GM19238 (cell line): Measurements from ENCODE around the gene LTN1.
"Not testable (repeated sequence)": the region's sequence is repeated elsewhere in the genome, so short reads cannot be mapped to it uniquely, and the experiment has no call there.

Experiments
- DNase-seq: peaks from one replicate; pipeline ENCODE4 v3.0.0; 2011; ENCODE audit warnings: low spot score; ENCODE audit not compliant: insufficient read length

LTN1 gene

DNA sequence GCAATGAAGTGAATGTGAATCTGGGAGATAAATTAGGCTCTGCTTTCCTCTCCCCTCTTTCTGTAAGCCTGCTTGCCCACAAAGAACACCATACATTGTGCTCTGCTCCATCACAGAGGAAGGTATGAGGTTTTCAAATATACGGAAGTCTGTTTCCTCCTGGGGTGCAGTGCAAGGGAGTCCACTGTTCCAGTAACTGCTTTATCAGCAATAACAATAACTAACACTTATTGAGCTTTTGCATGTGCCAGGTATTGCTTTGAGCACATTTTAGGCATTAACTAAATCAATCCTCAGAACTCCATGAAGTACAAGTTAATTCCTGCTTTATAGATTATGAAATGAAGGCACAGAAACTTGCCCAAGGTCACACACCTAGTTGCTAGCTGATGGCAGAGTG, 10.0 kb downstream of the LTN1 start:
- DNase-seq, result no peak

DNA sequence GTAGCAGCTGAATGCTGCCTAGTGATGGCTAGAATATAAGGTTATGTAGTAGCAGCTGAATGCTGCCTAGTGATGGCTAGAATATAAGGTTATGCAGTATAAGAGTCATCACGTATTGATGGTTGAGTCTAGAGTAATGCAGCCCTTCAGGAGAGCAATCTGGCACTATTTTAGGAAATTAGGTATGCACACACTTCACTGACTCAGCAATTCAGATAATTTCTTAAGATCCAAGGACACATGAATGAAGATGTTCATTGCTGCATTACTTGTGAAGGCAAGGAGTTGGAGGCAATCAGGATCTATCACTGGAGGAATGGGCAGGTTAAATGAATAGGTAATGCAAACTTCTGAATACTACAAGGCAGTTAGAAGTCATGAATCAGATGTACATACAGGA, 13.6 kb downstream of the LTN1 start:
- no peak for DNase-seq

DNA sequence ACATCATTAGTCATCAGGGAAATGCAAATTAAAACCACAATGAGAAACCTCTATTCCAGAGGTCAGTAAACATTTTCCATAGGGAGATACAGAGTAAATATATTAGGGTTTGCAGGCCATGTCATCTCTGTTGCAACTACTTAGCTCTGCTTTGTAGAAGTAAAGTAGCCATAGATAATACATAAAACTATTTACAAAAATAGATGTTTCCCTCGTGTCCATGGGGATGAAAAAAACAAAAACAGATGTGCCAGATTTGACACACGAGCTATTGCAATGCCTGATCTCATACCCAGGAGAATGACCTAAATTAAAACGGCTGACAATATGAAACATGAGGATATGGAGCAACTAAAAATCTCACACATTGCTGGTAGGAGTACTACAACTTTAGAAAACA, 17.3 kb downstream of the LTN1 start:
- DNase-seq, result no peak

DNA sequence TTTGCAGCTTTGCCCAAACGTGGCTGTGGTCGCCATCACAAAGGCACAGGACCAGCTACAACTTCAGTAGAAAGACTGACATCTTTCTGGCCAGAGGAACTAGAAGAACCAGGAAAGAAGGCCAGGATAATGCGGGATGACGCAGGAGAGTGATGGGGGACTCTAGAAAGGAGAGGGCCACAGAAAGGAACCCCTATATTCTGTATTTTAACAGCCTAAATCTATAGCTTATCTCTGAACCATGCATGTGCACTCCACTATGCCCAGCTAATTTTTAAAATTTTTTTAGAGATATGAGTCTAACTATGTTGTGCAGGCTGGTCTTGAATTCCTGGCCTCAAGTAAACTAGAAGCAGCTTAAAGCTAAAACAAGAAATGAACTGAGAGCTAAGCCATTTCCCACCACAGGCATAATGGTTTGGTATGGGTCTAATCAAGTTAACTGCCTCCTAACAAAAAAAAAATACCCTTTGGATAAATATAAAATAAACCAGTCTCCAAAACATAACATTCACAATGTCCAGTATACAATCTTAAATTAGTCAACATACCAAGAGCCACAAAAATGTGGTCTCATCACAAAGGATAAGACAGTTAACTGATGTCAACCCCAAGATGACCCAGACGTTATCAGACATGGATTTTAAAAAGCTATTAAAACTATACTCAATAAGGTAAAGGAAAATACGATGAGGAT, 18.0 kb downstream of the LTN1 start:
- DNase-seq, result no peak

GRCh38 chr21:28972398-28972797, 20.3 kb downstream of the LTN1 start:
- DNase-seq, result no peak

DNA sequence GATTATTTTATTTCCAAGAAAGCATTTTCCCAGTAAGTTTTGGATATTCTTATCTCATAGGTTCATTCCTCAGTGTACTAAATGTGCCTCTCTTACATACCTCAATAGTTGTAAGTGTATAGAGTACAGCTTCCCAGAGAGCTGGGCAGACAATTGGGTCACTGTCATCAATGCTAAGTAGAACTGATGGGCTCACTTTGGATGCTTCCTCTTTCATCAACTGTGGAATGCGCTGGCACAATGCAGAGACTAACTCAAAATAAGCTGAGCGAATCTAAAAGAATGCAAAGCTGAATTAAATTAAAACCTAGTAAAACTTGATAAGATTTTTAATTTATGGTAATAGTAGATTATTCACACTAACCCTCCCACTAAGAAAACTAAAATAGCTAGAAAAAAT, 21.5 kb downstream of the LTN1 start:
- no peak for DNase-seq

DNA sequence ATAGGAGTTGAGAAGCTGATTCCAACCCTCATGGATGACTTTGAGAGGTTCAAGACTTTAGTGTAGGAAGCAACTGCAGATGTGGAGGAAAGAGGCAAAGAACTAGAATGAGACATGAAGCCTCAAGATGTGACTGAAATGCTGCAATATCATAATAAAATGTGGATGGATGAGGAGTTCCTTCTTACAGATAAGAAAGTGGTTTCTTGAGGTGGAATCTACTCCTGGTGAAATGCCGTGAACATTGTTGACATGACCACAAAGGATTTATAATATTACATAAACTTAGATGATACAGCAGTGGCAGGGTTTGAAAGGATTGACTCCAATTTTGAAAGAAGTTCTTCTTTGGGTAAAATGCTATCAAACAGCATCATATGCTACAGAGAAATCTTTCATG, 28.8 kb downstream of the LTN1 start:
- no peak for DNase-seq

DNA sequence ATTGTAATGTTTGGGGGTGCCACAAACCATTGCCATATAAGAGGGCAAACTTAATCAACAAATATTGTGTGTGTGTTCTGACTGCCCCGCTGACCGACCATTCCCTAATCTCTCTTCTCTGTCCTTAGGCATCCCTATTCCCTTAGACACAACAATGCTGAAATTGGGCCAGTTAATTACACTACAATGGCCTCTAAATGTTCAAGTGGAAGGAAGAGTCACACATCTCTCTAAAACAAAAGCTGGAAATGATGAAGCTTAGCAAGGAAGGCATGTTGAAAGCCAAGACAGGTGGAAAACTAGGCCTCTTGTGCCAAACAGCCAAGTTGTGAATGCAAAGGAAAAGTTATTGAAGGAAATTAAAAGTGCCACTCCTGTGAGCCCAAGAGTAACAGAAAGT, 30.2 kb downstream of the LTN1 start:
- DNase-seq, result no peak

- DNase-seq, result no peak
Measured at GRCh38 chr21:28961927-28962326, 30.8 kb downstream of the LTN1 start.

DNA sequence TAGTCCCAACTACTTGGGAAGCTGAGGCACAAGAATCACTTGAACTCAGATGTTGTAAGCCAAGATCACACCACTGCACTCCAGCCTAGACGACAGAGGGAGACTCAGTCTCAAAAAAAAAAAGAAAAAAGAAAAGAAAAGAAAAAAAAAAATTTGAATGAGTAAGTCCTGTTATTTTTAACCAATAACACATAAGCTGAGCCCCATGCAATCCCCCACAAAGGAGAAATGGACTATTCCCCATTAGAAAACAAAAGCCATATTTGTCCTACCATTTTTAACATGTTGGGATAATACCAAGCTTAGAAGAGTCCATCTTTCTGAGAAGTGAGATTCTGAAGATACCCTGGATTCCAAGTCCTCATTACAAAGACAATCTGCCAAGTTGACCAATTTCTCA, 32.4 kb downstream of the LTN1 start:
- DNase-seq, result no peak

DNA sequence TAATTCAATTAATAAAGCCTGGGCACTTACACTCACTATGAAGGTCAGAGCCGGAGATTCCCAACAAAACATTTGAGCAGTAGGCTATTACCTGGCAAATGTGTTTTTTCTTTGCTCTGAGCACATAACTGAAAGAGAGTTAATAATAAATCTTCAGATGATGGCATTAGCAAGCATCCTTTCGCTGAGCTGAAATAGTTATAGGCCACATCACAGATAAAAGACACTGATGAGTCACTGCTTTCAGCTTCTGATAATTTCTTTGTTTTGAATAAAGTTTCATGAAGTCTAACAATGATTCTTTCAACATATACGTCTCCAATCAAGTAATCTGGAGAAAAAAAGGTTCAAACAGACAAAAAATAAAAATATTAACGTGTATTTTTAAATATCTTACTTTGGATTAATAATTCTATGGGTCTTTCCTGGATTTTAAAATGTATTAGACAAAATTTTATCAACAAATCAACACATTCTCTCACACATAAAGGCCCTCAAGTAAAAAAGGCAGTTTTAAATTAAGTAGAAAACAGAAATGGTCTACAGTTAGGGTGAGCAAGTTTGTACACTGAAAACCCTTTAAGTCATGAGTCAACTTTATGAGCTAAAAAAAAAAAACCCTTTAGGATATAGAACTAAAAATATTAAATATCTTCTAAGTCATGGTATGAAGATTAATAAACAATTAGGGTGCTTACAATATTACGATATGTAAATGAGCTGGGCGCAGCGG, 33.1 kb downstream of the LTN1 start:
- DNase-seq, result no peak

- no peak for DNase-seq
Measured at GRCh38 chr21:28953247-28953646, 39.4 kb downstream of the LTN1 start.

GRCh38 chr21:28952686-28953085, 40.0 kb downstream of the LTN1 start:
- no peak for DNase-seq

GRCh38 chr21:28949318-28949717, 43.4 kb downstream of the LTN1 start:
- DNase-seq, result no peak

DNA sequence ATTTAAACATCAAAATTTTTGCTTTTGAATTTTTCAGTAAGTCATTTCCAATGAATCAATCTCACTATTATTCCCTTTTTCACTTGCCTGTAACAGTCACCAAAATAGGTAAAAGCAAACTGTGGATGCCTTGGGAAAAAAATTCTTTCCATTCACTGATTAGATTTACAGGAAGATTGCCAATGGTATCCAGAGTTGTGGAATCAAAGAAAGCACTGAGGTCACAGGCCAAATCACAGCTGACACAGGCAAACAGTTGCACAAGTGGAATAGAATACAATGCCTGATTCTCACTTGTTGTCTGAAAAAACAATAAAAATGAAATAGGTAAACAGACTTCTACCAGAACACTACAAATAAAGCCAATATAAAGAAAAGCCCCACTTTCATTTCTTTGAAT, 48.4 kb downstream of the LTN1 start:
- no peak for DNase-seq

DNA sequence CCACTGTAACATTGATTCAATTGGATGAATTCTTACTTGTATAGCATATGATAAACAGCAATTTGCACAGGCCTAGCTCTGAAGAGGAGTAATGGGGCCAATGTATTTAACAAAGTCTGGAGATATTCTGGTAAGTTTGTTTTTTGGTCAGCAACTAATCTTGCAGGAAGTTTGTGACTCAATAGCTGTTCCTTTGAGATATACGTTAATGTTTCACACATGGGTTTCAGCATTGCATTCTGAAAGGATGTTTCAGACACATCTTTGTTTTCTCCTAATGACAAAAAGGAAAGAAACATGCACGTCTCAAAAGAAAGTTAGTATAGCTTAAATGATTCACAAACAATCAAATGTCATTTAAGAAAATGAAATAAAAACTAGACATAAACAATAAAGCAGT, 49.0 kb downstream of the LTN1 start:
- DNase-seq, result no peak

DNA sequence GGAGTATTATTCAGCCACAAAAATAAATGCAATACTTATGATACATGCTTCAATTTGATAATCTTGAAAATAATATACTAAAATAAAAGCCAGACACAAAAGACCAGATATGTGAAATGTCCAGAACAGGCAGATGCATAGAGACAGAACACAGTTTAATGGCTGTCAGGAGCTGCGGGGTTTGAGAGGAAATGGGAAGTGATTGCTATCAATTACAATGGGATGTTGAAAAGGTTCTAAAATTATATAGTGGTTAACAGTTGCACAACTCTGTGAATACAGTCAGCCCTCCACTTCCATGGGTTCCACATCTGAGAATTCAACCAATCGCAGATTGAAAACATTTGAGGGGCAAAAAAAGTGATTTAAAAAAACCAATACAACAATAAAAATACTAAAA, 54.0 kb downstream of the LTN1 start:
- no peak for DNase-seq

DNA sequence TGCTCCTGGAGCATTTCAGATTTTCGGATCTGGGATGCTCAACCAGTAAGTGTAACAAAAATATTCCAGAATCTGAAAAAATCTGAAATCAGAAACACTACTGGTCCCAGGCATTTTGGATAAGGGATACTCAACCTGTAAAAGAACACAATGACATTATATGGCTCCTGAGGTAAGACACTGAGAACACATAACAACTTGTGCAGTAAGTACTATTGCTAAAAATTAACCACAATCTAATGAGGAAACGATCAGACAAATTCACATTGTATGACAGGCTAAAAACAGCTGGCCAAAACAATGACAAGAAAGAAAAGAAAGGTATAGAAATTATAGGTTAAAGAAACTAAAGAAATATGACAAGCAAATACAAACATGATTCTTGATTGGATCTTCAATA, 54.9 kb downstream of the LTN1 start:
- no peak for DNase-seq

DNA sequence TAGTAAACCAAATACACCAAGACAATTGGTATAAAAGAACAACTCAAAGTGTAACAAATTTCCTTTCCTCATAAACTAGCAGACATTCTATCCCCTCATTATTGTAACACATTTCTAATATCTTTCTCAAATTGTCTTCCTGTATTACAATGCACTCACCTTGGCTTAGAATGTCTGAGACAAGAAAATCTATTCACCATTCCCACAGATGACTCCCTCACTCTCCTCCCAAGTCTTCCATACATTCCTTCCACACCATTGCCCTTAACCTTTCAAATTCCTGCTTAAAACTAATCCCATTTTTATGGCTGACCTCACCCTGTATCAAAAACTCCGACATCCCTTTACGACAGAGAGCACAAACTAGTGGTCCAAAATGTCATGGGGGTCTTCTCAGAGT, 56.0 kb downstream of the LTN1 start:
- no peak for DNase-seq

DNA sequence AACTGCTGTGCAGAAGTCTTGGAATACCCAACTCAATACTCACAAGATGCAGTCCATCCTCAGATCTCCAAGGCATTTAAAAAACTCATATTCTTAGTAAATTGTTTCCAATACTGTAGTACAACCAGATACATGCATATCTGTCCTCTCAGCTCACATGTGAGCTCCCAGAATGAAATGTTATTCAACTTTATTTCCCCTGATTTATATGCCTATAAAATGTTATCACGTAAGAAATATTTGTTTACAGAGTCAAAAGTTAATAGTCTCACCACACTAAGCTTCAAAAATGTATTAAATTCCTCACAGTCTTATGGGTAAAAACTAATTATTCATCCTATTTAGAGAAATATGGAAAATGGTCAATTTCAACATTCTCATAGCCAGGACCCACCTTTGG, 56.6 kb downstream of the LTN1 start:
- no peak for DNase-seq

GRCh38 chr21:28932717-28933116, 60.0 kb downstream of the LTN1 start:
- no peak for DNase-seq

- not testable (repeated sequence) for DNase-seq
Measured at GRCh38 chr21:28931708-28932372, 60.8 kb downstream of the LTN1 start.
